AG04449 (cell line): ENCODE measurements around the gene PREX1.
A peak's percentile ranks its signal among the peaks of the same experiment; 100 is the strongest.

Experiments used
- CTCF ChIA-PET: fragments of 350-600 bp; formaldehyde crosslinking; extraction: SDS; loops from one replicate; lab custom pipeline; 2021; ENCODE audit warnings: antibody characterized with exemption; lab: Yijun Ruan, JAX
- POLR2A ChIA-PET: fragments of 400-600, 350-600 bp; formaldehyde crosslinking; extraction: SDS; loops from one replicate; lab custom pipeline; 2020; ENCODE audit warnings: antibody characterized with exemption, inconsistent platforms; lab: Yijun Ruan, JAX
- DNase-seq: peaks from one replicate; pipeline ENCODE4 v3.0.0-alpha.2; 2010; ENCODE audit warnings: low read depth, low spot score
- H3K4me3 ChIP-seq: 2 replicates; pipeline ENCODE4 v1.5.1; 2011; ENCODE audit warnings: low read depth, mild to moderate bottlenecking, control low read depth, low read length
- TF ChIP-seq, protein P1 (sequence below): IDR thresholded peaks from one replicate; pipeline ENCODE4 v1.5.1; 2011; ENCODE audit warnings: mild to moderate bottlenecking, moderate library complexity, low read length, control low read depth, inconsistent platforms; ENCODE audit not compliant: insufficient read depth; ENCODE audit errors: missing control alignments

PREX1 gene

DNA sequence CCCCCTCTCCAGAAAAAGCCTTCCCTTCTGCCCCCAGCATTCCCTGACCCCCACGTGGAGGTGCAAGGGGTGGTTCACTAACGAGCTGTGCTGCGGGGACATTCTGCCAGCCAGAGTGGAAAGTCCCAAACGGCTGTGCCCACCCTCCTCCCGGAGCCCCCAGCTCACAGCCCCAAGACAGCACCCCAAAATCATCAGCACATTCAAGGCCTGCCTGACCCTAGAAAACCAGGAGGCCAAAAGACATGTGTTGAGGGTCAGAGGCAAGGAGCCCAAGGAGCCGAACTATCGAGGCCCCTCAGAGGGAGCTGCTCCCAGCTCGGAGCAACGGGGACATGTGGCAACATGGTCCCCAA lies 197.9 kb downstream of the PREX1 start:
- POLR2A ChIA-PET = no interaction called here
- no peak overlapping the region for H3K4me3 ChIP-seq
- TF ChIP-seq, protein P1, sequence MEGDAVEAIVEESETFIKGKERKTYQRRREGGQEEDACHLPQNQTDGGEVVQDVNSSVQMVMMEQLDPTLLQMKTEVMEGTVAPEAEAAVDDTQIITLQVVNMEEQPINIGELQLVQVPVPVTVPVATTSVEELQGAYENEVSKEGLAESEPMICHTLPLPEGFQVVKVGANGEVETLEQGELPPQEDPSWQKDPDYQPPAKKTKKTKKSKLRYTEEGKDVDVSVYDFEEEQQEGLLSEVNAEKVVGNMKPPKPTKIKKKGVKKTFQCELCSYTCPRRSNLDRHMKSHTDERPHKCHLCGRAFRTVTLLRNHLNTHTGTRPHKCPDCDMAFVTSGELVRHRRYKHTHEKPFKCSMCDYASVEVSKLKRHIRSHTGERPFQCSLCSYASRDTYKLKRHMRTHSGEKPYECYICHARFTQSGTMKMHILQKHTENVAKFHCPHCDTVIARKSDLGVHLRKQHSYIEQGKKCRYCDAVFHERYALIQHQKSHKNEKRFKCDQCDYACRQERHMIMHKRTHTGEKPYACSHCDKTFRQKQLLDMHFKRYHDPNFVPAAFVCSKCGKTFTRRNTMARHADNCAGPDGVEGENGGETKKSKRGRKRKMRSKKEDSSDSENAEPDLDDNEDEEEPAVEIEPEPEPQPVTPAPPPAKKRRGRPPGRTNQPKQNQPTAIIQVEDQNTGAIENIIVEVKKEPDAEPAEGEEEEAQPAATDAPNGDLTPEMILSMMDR = no peak
- no peak for DNase-seq
- CTCF ChIA-PET = interaction anchor here (0.6 to 14.5 kb wide), 7 partner anchors 9 to 965 kb away, joined by 3 to 422 read pairs (median 4); no protein-coding TSS in a partner anchor

DNA sequence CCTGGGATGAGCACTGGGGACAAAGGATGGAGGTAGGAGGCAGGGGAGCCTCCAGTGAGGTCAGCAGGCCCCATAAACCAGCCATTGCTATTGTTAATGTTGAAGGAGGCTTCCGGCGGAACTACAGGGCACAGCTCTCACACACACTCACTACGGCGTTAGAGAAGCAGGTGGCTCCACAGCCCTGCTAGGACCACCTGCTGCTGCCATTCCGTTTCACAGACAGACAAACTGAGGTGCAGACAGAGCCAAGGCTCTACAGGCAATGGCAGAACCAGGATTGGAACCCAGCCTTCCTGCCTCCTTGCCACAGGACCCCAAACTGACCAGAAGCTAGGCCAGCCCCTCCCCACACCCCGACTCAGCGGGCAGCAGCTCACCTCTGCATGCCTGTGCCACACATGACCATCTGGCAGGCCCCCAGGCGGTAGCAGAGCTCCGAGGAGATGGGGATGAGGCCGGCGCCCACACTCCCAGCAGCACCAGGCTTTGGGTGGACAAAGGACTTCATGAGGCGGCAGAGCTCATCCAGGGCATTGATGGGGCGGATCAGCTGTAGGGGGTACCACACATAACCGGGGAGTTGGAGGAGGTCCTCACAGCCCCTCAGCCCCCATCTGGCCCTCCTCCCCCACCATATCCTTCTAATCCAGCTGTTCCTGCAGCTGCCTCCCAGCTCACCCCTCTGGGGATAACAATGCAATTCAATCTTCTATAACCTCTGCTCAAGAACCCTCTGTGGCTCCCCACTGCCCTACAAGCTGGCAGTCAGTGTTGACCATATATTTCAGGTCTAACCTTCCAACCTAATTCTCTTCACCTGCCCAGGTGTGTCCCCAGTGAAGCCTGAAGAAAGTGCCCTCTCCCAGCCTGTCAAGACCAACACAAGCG lies 198.5 kb downstream of the PREX1 start:
- no peak overlapping the region for H3K4me3 ChIP-seq
- ChIA-PET CTCF (interaction anchor here (0.9 to 14.5 kb wide), 7 partner anchors 8 to 964 kb away, joined by 3 to 422 read pairs (median 4); no protein-coding TSS in a partner anchor), POLR2A (no interaction called here)
- DNase-seq = no peak
- TF ChIP-seq, protein P1 = no peak

DNA sequence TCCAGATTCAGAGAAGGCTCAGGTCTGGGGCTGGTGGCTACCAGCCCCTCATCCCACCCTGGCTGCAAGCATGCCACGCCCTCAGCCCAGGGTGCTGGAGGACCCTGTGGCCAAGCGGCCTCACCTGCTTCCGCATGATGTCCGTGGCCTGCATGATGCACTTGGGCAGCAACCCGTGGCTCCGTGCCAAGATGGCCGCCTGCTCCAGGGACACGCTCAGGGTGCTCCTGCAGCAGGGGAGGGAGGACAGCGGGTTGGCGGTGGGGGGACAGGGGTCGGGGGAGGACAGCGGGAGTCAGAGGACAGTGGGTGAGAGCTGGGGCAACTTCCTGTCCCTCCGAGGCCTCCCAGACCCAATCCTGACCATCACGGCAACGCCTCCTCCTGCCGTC lies 200.1 kb downstream of the PREX1 start:
- DNase-seq = no peak
- CTCF ChIA-PET = interaction anchor here (1.5 to 14.5 kb wide), 3 partner anchors 8 to 963 kb away, joined by 5 to 422 read pairs (median 13); no protein-coding TSS in a partner anchor
- POLR2A ChIA-PET = no interaction called here
- no peak overlapping the region for H3K4me3 ChIP-seq
- TF ChIP-seq, protein P1 = no peak

DNA sequence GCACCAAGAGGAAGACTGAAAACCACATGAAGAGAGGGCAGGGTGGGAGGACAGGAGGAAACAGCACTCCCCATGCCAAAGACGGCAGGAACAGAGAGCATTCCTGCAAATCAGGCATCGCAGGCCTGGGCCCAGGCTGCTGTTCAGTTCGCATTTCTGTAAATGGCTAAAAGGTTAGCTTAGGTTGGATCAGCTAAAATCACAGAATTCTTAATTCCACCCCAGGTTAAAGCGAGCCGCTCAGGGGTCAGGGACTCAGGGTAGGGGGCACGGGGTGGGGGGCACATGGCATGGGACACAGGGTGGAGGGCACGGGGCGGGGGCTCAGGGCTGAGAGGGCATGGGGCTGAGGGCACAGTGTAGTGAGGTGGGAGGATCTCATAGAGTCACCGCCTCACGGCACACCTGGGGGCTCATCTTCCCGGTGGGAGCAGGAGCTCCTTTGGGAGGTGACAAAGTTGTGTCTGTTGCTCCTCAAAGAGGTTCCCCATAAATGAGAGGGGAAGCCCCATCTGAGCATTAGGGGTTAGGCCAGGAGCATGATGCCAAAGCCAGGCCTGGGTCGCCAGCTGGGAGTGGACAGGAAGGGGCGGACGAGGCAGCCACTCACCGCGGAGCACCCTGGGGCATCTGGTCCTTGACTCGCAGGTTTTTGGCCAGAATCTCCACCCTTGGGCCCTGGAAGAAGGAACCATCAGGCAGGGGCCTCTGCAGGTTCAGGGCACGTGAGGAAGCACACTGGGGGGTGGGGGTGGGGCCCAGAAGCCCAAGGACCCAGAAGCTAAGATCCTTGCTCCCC lies 200.7 kb downstream of the PREX1 start:
- no peak overlapping the region for H3K4me3 ChIP-seq
- ChIA-PET POLR2A (no interaction called here), CTCF (interaction anchor here (1.5 to 14.5 kb wide), 3 partner anchors 9 to 962 kb away, joined by 5 to 422 read pairs (median 13); no protein-coding TSS in a partner anchor)
- no peak for DNase-seq
- TF ChIP-seq, protein P1 = no peak

DNA sequence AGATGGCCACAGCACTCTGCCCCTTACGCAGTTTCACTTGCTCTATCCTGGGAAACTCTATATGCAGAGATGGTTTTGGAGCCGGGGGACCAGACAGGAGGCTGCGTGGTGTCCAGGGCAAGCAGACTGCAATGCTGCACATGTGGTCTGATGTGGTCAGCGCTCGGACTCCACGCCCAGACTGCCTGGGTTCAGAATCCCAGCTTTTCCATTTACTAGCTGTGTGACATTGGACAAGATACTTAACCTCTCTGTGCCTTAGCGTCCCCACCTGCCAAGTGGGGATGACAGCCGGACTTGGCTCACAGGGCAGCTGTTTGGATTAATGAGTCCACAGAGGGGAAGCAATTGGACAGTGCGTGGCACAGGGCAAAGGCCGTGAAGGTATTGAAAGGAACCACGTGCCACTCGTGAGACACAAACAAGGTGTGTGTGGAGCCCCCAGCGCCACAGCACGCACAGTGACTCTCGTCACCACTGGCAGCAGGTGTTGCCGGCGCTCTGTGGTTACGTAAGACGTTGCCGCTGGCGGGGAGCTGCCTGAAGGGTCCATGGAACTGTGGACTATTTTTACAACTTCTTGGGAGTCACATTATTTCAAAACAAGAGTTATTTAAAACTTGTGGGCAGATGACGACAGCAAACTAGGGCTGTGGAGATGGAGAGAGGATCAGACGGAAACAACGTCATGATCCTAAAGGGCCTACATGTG lies 201.4 kb downstream of the PREX1 start:
- POLR2A ChIA-PET = no interaction called here
- TF ChIP-seq, protein P1 = no peak
- no peak overlapping the region for H3K4me3 ChIP-seq
- peak; percentile 40 for DNase-seq
- CTCF ChIA-PET = interaction anchor here (1.1 to 14.5 kb wide), 5 partner anchors 9 to 961 kb away, joined by 3 to 422 read pairs (median 5); no protein-coding TSS in a partner anchor
